Activated CD8-positive, alpha-beta T cell treated with anti-CD3 and anti-CD28 coated beads for 36 hours (primary cell): ENCODE measurements around the gene ANAPC15. TPM values are rescaled to one million over a fixed set of nuclear protein-coding genes. Genes with fewer than 3 reads are reported as not detected.

Experiments
- ATAC-seq: fragments of 200-7000 bp; cut with Tn5 transposase; one replicate; pipeline ENCODE4 v1.10.0; 2021; ENCODE audit warnings: mild to moderate bottlenecking, moderate library complexity
- CTCF ChIA-PET: fragments of 350-600 bp; sonication (Branson Sonifier 250); formaldehyde crosslinking; loops from one replicate; lab custom pipeline; 2021; ENCODE audit warnings: antibody characterized with exemption; lab: Charles Lee
- POLR2A ChIA-PET: fragments of 350-600 bp; sonication (Branson Sonifier 250); formaldehyde crosslinking; loops from one replicate; lab custom pipeline; 2021; ENCODE audit warnings: antibody characterized with exemption; lab: Charles Lee
- DNase-seq: peaks from one replicate; pipeline ENCODE4 v3.0.0-alpha.2; 2020
- H3K27ac Mint-ChIP-seq: one replicate; pipeline ENCODE4 v1.8.0; 2021; ENCODE audit warnings: mild to moderate bottlenecking, mixed read lengths
- H3K27me3 Mint-ChIP-seq: one replicate; pipeline ENCODE4 v1.8.0; 2021; ENCODE audit warnings: mixed read lengths
- H3K36me3 Mint-ChIP-seq: one replicate; pipeline ENCODE4 v1.8.0; 2021; ENCODE audit warnings: low read depth, mixed read lengths
- H3K4me1 Mint-ChIP-seq: one replicate; pipeline ENCODE4 v1.8.0; 2021; ENCODE audit warnings: low read depth, mixed read lengths
- H3K4me3 Mint-ChIP-seq: one replicate; pipeline ENCODE4 v1.8.0; 2021; ENCODE audit warnings: mild to moderate bottlenecking, moderate library complexity, mixed read lengths
- H3K9me3 Mint-ChIP-seq: one replicate; pipeline ENCODE4 v1.8.0; 2021; ENCODE audit warnings: mixed read lengths
- intact Hi-C: fragments of 100-400 bp; cut with micrococcal nuclease; formaldehyde crosslinking; loops from one replicate; pipeline ENCODE4 v1.10.0; 2022
- total RNA-seq, 2 experiments: library from RNA; stranded (reverse); gene quantifications; one replicate each; pipeline ENCODE4 v1.2.3, GENCODE V29; 2021
- TF ChIP-seq, protein P1 (sequence below): fragments of 200-600 bp; IDR thresholded peaks from one replicate; pipeline ENCODE4 v1.8.0; 2022; ENCODE audit warnings: antibody characterized with exemption, mild to moderate bottlenecking

Gene ANAPC15
- total RNA-seq, 2 experiments from 2014 or later, result 66.0 to 67.4 TPM

DNA sequence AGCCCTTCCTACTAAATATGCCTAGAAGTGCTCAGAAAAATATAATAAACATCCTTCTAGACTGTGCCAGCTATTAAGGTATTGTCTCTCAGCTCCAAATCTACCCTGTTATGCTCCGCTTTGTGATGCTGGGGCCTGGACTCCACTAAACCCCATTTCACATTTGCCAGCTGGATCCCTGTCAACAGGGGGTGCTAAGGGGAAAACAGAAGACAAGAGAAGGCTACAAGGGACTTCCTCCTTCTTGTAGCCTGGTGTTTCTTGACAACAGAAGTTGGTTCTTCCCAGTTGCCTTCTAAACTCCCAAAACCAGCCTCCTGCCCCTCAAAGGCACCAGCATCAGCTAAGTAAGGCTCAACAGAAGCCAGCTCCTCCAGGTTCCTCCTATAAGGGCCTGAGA is 37.4 kb downstream of the ANAPC15 start:
- peaks cover 41% of the 10 kb centered on the region for H3K4me1 Mint-ChIP-seq
- POLR2A ChIA-PET, result interaction anchor here (0.8 to 2.1 kb wide), 4 partner anchors 10 to 150 kb away, joined by 3 to 5 read pairs (median 3); no protein-coding TSS in a partner anchor
- no peaks in the 10 kb centered on the region for H3K27me3 Mint-ChIP-seq
- no peaks in the 10 kb centered on the region for H3K9me3 Mint-ChIP-seq
- DNase-seq (no peak), ATAC-seq (no peak)
- intact Hi-C loops, result no loop called here
- no peak overlapping the region for H3K4me3 Mint-ChIP-seq
- peaks cover 17% of the 10 kb centered on the region for H3K36me3 Mint-ChIP-seq
- H3K27ac Mint-ChIP-seq, result no peak overlapping the region
- TF ChIP-seq, protein P1, sequence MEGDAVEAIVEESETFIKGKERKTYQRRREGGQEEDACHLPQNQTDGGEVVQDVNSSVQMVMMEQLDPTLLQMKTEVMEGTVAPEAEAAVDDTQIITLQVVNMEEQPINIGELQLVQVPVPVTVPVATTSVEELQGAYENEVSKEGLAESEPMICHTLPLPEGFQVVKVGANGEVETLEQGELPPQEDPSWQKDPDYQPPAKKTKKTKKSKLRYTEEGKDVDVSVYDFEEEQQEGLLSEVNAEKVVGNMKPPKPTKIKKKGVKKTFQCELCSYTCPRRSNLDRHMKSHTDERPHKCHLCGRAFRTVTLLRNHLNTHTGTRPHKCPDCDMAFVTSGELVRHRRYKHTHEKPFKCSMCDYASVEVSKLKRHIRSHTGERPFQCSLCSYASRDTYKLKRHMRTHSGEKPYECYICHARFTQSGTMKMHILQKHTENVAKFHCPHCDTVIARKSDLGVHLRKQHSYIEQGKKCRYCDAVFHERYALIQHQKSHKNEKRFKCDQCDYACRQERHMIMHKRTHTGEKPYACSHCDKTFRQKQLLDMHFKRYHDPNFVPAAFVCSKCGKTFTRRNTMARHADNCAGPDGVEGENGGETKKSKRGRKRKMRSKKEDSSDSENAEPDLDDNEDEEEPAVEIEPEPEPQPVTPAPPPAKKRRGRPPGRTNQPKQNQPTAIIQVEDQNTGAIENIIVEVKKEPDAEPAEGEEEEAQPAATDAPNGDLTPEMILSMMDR, result no peak
- CTCF ChIA-PET, result interaction anchor here (1.2 to 1.5 kb wide), 2 partner anchors 25 to 50 kb away, joined by 3 to 7 read pairs; no protein-coding TSS in a partner anchor

DNA sequence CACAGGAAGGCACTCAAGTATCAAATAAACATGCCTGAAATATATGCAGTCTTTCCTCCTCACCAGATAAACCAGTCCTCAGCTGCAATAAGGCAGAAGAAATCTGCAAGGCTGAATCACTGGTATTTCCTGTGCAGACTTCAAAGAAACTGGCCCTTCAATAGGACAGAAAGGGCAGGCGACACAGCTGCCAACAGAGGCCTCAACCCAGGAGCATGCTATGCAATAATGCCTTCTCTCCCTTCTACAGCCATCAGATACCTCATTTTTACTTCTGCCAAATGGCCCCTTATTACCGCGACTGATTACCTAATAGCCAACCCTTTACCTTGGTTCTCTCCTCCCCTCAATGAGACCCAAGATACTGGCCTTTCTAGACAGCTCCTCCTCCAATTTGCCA is 40.1 kb downstream of the ANAPC15 start:
- H3K4me1 Mint-ChIP-seq, result peaks cover 42% of the 10 kb centered on the region
- DNase-seq, result peak; percentile 33
- intact Hi-C loops, result no loop called here
- CTCF ChIA-PET, result interaction anchor here (1.0 to 1.5 kb wide), 3 partner anchors 15 to 71 kb away, joined by 3 to 4 read pairs (median 4); no protein-coding TSS in a partner anchor
- peaks cover 20% of the 10 kb centered on the region for H3K36me3 Mint-ChIP-seq
- peak overlapping the region; percentile 48 for H3K27ac Mint-ChIP-seq
- POLR2A ChIA-PET, result interaction anchor here (0.7 to 1.3 kb wide), 4 partner anchors 10 to 26 kb away, joined by 3 read pairs; no protein-coding TSS in a partner anchor
- ATAC-seq, result peak; percentile 88
- no peaks in the 10 kb centered on the region for H3K9me3 Mint-ChIP-seq
- TF ChIP-seq, protein P1, result no peak
- no peaks in the 10 kb centered on the region for H3K27me3 Mint-ChIP-seq
- H3K4me3 Mint-ChIP-seq, result no peak overlapping the region

DNA sequence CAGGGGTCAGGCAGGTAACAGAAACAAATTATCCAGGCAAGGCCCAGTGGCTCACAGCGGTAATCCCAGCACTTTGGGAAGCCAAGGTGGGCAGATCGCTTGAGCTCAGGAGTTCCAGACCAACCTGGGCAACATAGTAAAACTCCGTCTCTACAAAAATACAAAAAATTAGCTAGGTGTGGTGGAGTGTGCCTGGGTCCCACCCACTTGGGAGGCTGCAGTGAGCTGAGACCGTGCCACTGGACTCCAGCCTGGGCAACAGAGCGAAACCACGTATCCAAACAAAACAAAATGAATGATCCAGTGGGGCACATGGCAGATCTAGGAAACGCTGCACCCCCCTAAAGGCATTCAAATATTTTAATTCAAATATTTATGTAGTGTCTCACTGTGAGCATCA is 42.0 kb downstream of the ANAPC15 start:
- intact Hi-C loops, result no loop called here
- DNase-seq (no peak), ATAC-seq (no peak)
- H3K4me3 Mint-ChIP-seq, result no peak overlapping the region
- ChIA-PET CTCF (no interaction called here), POLR2A (interaction anchor here (1.4 kb wide), 1 partner anchor 28 kb away, joined by 3 read pairs; no protein-coding TSS in a partner anchor)
- TF ChIP-seq, protein P1, result no peak
- H3K27me3 Mint-ChIP-seq, result no peaks in the 10 kb centered on the region
- H3K9me3 Mint-ChIP-seq, result no peaks in the 10 kb centered on the region
- H3K36me3 Mint-ChIP-seq, result peaks cover 21% of the 10 kb centered on the region
- peak overlapping the region; percentile 27 for H3K27ac Mint-ChIP-seq
- H3K4me1 Mint-ChIP-seq, result peaks cover 39% of the 10 kb centered on the region

DNA sequence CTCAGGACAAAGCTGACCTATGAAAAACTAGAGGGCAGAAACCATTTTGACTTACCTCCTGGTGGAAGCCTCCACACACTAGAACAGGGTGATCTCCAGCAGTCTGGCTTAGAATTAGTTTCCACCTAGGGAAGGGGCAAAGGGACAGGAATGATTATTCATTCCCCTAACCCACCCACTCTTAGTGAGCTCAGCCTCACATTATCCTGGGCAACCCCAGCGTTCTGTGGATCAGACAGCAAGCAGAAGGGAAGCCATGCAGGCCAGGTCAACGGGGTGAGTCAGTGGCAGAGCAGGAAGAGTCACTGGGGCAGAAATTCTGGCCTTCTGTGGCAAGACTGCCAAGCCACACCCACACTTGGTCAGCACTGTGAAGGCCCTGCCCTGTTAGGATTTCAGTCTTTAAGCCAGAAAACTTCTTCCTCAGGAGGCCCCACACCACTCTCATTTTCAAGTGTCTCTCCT is 42.7 kb downstream of the ANAPC15 start:
- peak overlapping the region; percentile 33 for H3K27ac Mint-ChIP-seq
- no peaks in the 10 kb centered on the region for H3K27me3 Mint-ChIP-seq
- H3K36me3 Mint-ChIP-seq, result peaks cover 21% of the 10 kb centered on the region
- ChIA-PET CTCF (interaction anchor here (3.2 kb wide), 1 partner anchor 44 kb away, joined by 20 read pairs; no protein-coding TSS in a partner anchor), POLR2A (interaction anchor here (0.6 to 1.4 kb wide), 2 partner anchors 9 to 29 kb away, joined by 3 to 4 read pairs; no protein-coding TSS in a partner anchor)
- intact Hi-C loops, result no loop called here
- TF ChIP-seq, protein P1, result no peak
- DNase-seq (no peak), ATAC-seq (no peak)
- H3K9me3 Mint-ChIP-seq, result no peaks in the 10 kb centered on the region
- no peak overlapping the region for H3K4me3 Mint-ChIP-seq
- H3K4me1 Mint-ChIP-seq, result peaks cover 36% of the 10 kb centered on the region

DNA sequence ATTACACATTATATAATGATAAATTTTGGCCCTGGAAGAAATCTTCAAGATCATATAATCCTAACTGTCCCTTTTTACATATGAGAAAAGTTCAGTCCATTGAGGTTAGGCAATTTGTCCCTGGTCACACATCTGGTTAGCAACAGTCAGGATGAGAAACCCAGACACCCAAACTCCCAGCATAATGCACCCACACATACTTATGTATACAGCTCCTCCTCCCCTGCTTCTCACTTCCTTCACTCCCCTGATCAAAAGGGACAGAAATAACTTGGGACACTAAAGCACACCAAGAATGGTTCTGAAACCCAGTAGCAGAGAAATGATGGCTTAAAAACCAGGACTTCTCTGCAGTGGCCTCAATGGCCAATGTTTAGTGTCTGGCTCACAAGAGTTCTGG is 43.3 kb downstream of the ANAPC15 start:
- no peak overlapping the region for H3K4me3 Mint-ChIP-seq
- TF ChIP-seq, protein P1, result no peak
- H3K27ac Mint-ChIP-seq, result no peak overlapping the region
- no peaks in the 10 kb centered on the region for H3K9me3 Mint-ChIP-seq
- H3K27me3 Mint-ChIP-seq, result no peaks in the 10 kb centered on the region
- ChIA-PET POLR2A (interaction anchor here (1.4 kb wide), 1 partner anchor 30 kb away, joined by 3 read pairs; no protein-coding TSS in a partner anchor), CTCF (interaction anchor here (3.2 kb wide), 1 partner anchor 44 kb away, joined by 20 read pairs; no protein-coding TSS in a partner anchor)
- peaks cover 36% of the 10 kb centered on the region for H3K4me1 Mint-ChIP-seq
- intact Hi-C loops, result no loop called here
- no peak for DNase-seq
- ATAC-seq, result no peak
- peaks cover 21% of the 10 kb centered on the region for H3K36me3 Mint-ChIP-seq
